HEK293T (cell line): Measurements from ENCODE around the gene SEPSECS.

ENCODE experiments used
- CTCF ChIA-PET: fragments of 350-600 bp; formaldehyde crosslinking; extraction: SDS; loops from one replicate; lab custom pipeline; 2021; ENCODE audit warnings: antibody characterized with exemption, inconsistent platforms; lab: Yijun Ruan, JAX
- POLR2A ChIA-PET: fragments of 350-600 bp; formaldehyde crosslinking; extraction: SDS; loops from one replicate; lab custom pipeline; 2020; ENCODE audit warnings: antibody characterized with exemption, inconsistent platforms; lab: Yijun Ruan, JAX
- DNase-seq: peaks from one replicate; pipeline ENCODE4 v3.0.0; 2012; ENCODE audit warnings: mixed read lengths; ENCODE audit errors: extremely low spot score
- ARNT ChIP-seq: fragments of 450-650 bp; IDR thresholded peaks from 2 replicates; pipeline ENCODE4 v1.6.1; 2017; ENCODE audit warnings: mild to moderate bottlenecking
- BHLHE40 ChIP-seq: fragments of 450-650 bp; IDR thresholded peaks from 2 replicates; pipeline ENCODE4 v1.6.1; 2016; ENCODE audit warnings: mild to moderate bottlenecking, moderate library complexity, borderline replicate concordance
- CTBP1 ChIP-seq: fragments of 450-650 bp; IDR thresholded peaks from 2 replicates; pipeline ENCODE4 v1.6.1; 2016; ENCODE audit warnings: borderline replicate concordance
- ELF4 ChIP-seq: fragments of 450-650 bp; IDR thresholded peaks from 2 replicates; pipeline ENCODE4 v1.6.1; 2017; ENCODE audit warnings: antibody characterized with exemption
- FOXA1 ChIP-seq: fragments of 450-650 bp; IDR thresholded peaks from 2 replicates; pipeline ENCODE4 v1.6.1; 2016; ENCODE audit warnings: mild to moderate bottlenecking
- FOXK2 ChIP-seq: fragments of 450-650 bp; IDR thresholded peaks from 2 replicates; pipeline ENCODE4 v1.6.1; 2016; ENCODE audit warnings: mild to moderate bottlenecking
- FOXM1 ChIP-seq: fragments of 450-650 bp; IDR thresholded peaks from 2 replicates; pipeline ENCODE4 v1.6.1; 2017; ENCODE audit warnings: mild to moderate bottlenecking, borderline replicate concordance
- HDGF ChIP-seq: fragments of 450-650 bp; IDR thresholded peaks from 2 replicates; pipeline ENCODE4 v1.6.1; 2017; ENCODE audit warnings: antibody characterized with exemption, borderline replicate concordance
- L3MBTL2 ChIP-seq: fragments of 450-650 bp; conservative IDR thresholded peaks from 2 replicates; pipeline ENCODE4 v1.6.1; 2016; ENCODE audit warnings: mild to moderate bottlenecking
- LEF1 ChIP-seq: fragments of 450-650 bp; IDR thresholded peaks from 2 replicates; pipeline ENCODE4 v1.6.1; 2017; ENCODE audit warnings: mild to moderate bottlenecking, borderline replicate concordance
- NFRKB ChIP-seq: fragments of 450-650 bp; IDR thresholded peaks from 2 replicates; pipeline ENCODE4 v1.6.1; 2016; ENCODE audit warnings: mild to moderate bottlenecking, moderate library complexity
- PKNOX1 ChIP-seq: fragments of 450-650 bp; IDR thresholded peaks from 2 replicates; pipeline ENCODE4 v1.6.1; 2016
- SP1 ChIP-seq: fragments of 450-650 bp; IDR thresholded peaks from 2 replicates; pipeline ENCODE4 v1.6.1; 2017
- SUZ12 ChIP-seq: fragments of 450-650 bp; IDR thresholded peaks from 2 replicates; pipeline ENCODE4 v1.6.1; 2016; ENCODE audit warnings: mild to moderate bottlenecking
- TARDBP ChIP-seq: fragments of 450-650 bp; IDR thresholded peaks from 2 replicates; pipeline ENCODE4 v1.6.1; 2016
- ZNF384 ChIP-seq: fragments of 450-650 bp; IDR thresholded peaks from 2 replicates; pipeline ENCODE4 v1.6.1; 2016

SEPSECS gene

DNA sequence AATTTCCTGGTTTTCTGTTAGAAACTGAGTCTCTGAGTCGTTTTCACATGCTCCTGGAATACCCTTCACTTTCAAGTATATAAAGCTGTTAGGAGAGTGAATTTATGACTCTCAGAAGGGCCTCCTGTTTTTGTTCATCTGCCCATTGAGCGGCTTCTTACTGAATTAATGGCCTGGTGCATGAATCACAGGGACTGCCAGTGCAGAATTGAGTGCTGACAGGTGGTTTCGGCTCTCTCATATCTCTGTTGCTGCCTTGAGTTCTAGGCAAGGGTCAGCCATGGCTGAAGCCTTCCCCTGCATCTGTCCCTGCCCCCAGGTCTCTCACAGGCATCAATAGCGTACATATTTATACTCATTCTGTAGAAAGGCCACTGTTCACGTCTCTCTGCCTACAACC is 22.7 kb upstream of the SEPSECS start:
- ChIA-PET CTCF (no interaction called here), POLR2A (no interaction called here)
- no peak for DNase-seq
- TF ChIP-seq PKNOX1 (peak; percentile 40; the same call in 1 of the 2 replicates), HDGF (no peak)

DNA sequence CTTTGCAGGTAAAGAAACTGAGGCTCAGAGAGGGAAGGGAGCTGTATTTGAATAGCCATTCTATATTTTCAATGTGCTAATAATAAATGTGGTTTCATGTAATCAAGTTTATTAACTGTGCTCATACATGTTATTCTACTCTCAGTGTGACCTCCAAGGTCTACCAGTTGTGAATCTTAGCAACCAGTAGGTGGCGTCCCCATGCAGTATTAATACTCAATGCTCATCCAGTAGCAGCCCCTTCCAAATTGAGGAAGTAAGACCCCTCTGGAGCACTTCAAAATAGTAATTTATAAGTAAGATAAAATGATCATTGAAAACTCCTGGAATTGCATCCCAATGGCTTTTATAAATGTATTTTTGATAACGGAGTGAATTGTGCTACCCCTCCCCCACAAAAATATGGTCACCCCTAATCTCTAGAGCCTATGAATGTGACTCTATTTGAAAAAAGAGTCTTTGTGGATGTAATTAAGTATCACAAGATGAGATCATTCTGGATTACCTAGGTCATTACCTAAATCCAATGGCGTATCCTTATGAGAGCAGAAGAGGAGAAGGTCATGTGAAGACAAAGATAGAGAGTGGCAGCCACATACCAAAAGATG is 20.4 kb upstream of the SEPSECS start:
- ChIA-PET CTCF (interaction anchor here (1.8 kb wide), 1 partner anchor 187 kb away, joined by 5 read pairs; no protein-coding TSS in a partner anchor), POLR2A (no interaction called here)
- DNase-seq: peak; percentile 28
- TF ChIP-seq LEF1 (no peak), FOXA1 (no peak), CTBP1 (no peak), SP1 (no peak), ARNT (no peak), FOXM1 (no peak), FOXK2 (no peak), SUZ12 (no peak), L3MBTL2 (no peak), NFRKB (no peak), TARDBP (no peak)

DNA sequence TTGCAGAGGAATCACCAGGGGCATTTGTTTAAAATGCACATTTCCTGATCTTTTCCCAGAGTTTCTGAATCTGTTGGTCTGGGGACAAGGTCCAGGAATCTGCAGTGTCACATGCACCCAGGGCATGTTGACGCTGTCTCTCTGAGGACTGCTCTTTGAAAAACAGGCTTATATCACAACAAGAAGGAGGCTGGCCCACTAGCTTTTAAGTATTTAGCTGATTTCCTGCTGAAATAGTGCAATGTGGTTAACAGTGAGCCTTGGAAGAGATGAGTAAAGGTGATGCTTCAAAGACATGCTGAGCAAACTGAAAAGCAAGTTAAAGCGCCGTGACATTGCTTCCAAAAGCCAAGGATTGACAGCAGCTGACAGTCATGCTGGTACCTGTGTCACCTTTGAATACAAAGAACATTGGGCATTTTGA is 18.6 kb upstream of the SEPSECS start:
- TF ChIP-seq ELF4: no peak
- TF ChIP-seq CTBP1: no peak
- no peak for TF ChIP-seq NFRKB
- no peak for TF ChIP-seq PKNOX1
- TF ChIP-seq SP1: no peak
- no peak for TF ChIP-seq FOXM1
- TF ChIP-seq TARDBP: no peak
- TF ChIP-seq BHLHE40: no peak
- no peak for TF ChIP-seq ZNF384
- TF ChIP-seq LEF1: no peak
- no peak for TF ChIP-seq SUZ12
- DNase-seq: no peak
- ChIA-PET POLR2A (no interaction called here), CTCF (no interaction called here)

DNA sequence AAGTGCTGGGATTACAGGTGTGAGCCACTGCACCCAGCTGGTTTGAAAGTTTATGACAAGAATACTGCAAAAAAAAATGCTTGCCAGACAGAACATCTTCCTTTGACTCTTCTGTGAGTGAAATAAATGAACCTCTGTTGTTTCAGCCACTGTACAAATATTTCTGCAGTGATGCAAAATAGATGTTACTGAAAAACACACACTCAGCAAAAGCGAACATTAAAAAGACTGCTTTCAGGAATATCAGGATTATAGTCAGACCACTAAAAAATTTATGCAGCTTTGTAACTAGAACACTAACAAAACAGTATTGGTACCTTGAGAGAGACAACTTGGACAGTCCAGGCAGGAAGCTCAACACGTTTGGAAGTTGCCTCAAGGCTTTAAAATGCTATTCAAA is 16.9 kb upstream of the SEPSECS start:
- ChIA-PET CTCF (no interaction called here), POLR2A (no interaction called here)
- no peak for DNase-seq
- TF ChIP-seq ZNF384 (no peak), FOXA1 (no peak), ARNT (no peak), ELF4 (no peak), L3MBTL2 (no peak), FOXK2 (no peak), NFRKB (no peak), PKNOX1 (no peak), FOXM1 (no peak), CTBP1 (no peak), TARDBP (no peak), LEF1 (no peak), SP1 (no peak), SUZ12 (no peak), HDGF (no peak), BHLHE40 (no peak)

DNA sequence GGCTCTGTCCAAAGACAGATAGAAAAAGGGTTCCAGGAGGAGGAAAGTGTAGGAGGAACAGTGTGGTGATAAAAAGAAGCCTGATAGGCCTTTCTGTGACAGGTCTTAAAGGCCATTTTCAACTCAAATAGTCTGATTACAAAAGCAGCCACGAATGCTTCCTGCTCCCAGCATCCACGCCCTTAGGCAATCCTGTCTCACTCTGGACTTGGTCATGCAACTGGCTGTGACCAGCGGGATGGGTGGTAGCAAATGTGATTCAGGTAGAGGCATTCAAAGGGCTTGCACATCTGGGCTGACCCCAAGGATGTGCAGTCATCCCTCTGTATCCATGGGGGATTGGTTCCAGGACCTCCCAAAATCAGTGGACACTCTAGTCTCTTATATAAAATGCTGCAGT is 14.4 kb upstream of the SEPSECS start:
- POLR2A ChIA-PET: no interaction called here
- no peak for DNase-seq
- CTCF ChIA-PET: no interaction called here
- TF ChIP-seq FOXM1 (no peak), ELF4 (no peak), HDGF (no peak), FOXK2 (no peak), FOXA1 (no peak), TARDBP (no peak), LEF1 (no peak), CTBP1 (no peak), BHLHE40 (no peak), NFRKB (no peak), PKNOX1 (no peak), SUZ12 (no peak), ZNF384 (no peak), SP1 (no peak), L3MBTL2 (no peak), ARNT (no peak)
